GM12875 (cell line): ENCODE results near the gene FXYD1.
"Not testable (repeated sequence)": the region's sequence is repeated elsewhere in the genome, so short reads cannot be mapped to it uniquely, and the experiment has no call there.

Experiments used
- H3K4me3 ChIP-seq: one replicate; pipeline ENCODE4 v1.5.1; 2011; ENCODE audit warnings: low read depth, low read length, control low read depth
- TF ChIP-seq, protein P1 (sequence below): IDR thresholded peaks from 2 replicates; pipeline ENCODE4 v1.5.1; 2011; ENCODE audit warnings: low read depth, mild to moderate bottlenecking, control low read depth, inconsistent platforms, low read length, moderate library complexity, borderline replicate concordance; ENCODE audit not compliant: insufficient read depth

FXYD1 gene

DNA sequence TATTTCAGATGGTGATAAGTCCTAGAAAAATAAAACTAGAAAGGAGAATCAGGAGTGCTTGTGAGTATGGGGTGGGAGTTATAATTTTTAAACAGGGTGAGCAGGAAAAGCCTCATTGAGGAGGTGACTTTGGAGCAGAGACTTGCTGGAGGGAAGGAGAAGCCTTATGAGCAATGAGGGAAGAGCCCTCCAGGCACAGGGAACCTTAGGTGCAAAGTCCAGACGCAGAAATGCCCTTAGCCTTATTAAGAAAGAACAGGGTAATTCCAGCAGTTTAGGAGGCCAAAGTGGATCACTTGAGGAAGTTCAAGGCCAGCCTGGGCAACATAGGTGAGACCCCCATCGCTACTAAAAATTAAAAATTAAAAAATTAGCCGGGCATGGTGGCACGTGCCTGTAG, 44.0 kb upstream of the FXYD1 start:
- TF ChIP-seq, protein P1, sequence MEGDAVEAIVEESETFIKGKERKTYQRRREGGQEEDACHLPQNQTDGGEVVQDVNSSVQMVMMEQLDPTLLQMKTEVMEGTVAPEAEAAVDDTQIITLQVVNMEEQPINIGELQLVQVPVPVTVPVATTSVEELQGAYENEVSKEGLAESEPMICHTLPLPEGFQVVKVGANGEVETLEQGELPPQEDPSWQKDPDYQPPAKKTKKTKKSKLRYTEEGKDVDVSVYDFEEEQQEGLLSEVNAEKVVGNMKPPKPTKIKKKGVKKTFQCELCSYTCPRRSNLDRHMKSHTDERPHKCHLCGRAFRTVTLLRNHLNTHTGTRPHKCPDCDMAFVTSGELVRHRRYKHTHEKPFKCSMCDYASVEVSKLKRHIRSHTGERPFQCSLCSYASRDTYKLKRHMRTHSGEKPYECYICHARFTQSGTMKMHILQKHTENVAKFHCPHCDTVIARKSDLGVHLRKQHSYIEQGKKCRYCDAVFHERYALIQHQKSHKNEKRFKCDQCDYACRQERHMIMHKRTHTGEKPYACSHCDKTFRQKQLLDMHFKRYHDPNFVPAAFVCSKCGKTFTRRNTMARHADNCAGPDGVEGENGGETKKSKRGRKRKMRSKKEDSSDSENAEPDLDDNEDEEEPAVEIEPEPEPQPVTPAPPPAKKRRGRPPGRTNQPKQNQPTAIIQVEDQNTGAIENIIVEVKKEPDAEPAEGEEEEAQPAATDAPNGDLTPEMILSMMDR, result no peak
- H3K4me3 ChIP-seq, result no peak overlapping the region

DNA sequence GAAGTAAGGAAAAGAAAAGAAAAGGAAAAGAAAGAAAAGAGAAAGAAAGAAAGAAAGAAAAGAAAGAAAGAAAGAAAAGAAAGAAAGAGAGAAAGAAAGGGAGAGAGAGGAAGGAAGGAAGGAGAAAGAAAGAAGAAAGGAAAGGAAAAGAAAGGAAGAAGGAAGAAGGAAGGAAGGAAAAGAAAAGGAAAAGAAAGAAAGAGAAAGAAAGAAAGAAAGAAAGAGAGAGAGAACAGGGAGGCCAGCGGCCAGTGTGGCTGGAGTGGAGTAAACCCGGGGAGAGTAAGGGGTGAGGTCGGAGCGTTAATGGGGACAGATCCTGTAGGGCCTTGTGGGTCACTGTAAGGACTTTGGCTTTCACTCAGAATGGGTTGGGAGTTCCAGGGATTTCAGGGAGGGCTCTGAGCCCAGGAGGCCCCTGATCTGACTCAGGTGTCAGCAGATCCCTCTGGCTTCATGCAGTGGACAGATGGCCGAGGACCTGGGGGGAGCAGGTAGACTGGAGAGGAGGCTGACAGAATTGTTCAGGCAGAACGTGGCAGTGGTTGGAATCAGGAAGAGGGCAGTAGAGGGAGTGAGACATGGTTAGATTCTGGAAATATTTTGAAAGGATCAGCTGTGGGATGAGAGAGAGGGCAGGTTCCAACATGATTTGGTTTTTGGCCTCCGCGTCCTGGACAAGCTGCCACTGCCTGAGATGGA, 42.8 kb upstream of the FXYD1 start:
- no peak overlapping the region for H3K4me3 ChIP-seq
- TF ChIP-seq, protein P1, result no peak

DNA sequence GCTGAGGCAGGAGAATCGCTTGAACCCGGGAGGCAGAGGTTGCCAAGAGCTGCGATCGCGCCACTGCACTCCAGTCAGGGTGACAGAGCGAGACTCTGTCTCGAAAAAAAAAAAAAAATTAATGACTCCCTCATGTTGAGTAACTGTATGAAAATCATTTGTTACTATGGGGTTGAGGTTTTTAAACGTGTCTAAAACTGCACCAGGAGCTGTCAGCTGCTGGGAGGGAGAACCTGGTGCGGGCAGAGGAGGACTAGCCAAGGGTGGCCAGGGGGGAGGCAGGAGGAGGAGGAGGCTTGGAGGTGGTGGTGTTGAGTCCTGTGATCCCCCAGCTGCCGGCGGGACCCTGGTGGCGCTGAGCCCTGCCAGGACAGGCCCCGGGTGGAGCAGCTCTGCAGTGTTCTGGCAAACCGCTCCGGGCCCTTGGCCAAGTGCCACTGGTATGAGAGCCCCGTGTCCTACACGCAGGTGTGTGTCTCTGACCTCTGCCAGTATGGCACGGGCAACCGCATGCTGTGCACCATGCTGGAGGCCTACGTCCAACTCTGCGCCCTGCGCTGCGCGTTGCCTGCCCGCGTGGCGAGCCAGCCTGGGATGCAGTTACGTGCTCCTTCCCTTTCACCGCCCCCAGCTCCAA, 40.1 kb upstream of the FXYD1 start:
- no peak overlapping the region for H3K4me3 ChIP-seq
- TF ChIP-seq, protein P1, result no peak

DNA sequence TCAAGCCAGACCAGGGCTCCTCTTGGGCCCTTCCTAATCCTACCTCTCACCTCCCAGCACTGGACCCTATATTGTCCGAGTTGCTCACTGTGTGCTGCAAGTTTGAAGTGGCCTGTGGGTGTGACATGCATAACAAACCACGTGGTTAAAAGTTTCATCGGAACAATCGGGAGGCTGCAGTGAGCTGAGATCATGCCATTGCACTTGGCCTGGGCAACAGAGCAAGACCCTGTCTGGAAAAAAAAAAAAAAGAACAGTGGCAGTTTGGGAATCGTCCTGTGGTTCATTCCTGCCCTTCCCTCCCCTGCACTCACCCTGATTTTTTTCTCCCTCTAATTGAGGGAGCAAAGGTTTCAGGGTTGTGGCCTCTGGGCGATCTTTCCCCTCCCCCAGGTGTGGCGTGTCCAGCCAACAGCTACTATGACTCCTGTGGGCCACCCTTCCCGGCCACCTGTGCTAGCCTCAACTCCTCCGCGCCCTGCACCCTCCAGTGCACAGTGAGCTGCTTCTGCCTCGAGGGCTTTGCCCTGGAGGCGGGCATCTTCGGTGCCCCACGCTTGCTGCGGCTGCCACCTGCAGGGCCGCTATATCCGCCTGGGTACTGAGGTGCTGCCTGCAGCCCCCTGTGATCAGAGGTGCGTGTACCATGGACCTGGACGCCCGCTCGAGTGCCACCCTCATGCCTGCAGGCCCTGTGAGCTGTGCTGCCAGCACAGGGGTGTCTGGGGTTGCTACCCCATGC, 39.3 kb upstream of the FXYD1 start:
- H3K4me3 ChIP-seq, result no peak overlapping the region
- TF ChIP-seq, protein P1, result no peak

DNA sequence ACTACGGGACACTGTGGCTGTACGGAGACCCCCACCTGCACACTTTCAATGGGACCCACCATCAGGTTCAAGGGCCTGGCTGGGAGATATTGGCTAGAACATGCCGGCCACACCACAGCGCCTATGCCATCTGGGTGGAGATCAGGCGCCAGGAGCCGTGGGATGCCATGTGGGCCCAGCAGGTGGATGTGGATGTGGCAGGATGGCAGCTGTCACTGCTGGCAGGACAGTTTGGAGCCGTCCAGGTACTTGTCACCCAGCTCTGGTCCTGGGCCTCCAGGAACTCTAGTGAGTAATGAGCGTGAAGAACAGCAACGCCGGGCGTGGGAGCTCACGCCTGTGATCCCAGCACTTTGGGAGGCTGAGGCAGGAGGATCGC, 38.7 kb upstream of the FXYD1 start:
- TF ChIP-seq, protein P1, result no peak
- H3K4me3 ChIP-seq, result no peak overlapping the region

DNA sequence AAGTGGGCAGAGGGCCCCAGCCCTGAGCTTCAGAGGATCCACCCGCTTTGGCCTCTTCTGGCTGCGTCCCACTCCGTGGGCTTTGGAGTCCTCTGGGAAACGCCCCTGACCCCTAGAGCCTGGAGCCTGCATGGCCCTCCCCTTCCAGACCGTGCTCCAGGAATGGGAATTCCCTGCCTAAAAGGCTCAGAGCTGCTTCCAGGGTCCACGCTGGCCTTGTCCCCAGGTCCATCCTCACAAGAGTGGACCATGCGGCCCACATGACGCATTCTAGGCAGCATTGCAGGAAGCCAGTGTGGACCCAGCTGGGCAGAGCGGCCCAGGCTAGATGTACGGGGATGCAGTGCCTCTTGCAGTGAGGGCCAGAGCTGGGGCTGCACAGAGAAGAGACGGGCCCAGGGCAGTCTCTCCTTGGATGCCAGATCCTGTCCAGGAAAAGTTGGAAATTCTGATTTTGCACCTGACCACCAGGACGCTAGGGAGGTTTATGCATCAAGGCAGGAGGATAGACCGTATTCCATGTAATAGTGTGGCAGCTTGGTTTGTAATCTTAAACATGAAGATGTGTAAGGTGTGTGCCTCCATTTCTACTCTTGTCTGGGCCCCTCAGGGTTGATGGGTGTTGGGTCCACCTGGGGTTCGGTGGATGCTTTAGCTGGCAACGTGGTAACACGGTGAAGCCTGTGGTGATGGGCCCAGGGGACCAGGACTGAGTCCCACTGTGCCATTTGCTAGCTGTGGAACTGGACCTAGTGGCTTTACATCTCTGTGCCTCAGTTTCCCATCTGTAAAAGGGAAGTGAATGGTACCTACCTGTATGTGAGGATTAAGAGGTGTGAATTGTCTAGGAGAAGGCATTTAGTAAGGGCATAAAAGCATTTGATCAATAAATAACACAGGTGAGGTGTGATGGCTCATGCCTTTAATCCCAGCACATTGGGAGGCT, 37.8 kb upstream of the FXYD1 start:
- TF ChIP-seq, protein P1, result no peak
- no peak overlapping the region for H3K4me3 ChIP-seq

DNA sequence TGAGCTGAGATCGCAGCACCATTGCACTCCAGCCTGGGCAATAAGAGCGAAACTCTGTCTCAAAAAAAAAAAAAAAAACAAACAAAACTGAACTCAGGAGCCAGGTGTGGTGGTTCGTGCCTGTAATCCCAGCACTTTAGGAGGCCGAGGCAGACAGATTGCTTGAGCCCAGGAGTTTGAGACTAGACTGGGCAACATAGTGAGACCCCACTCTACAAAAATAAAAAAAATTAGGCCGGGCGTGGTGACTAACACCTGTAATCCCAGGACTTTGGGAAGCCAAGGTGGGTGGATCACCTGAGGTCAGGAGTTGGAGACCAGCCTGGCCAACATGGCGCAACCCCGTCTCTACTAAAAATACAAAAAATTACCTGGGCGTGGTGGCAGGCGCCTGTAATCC, 36.7 kb upstream of the FXYD1 start:
- not testable (repeated sequence) for H3K4me3 ChIP-seq

DNA sequence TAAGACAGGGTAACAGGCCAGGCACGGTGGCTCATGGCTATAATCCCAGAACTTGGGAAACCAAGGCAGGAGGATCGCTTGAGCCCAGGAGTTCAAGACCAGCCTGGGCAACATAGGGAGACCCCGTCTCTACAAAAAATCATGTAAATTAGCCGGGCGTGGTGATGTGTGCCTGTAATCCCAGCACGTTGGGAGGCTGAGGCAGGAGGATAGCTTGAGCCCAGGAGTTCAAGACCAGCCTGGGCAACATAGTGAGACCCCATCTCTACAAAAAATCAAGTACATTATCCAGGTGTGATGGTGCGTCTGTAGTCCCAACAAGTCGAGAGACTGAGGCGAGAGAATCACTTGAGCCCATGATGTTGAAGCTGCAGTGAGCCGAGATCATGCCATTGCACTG, 35.0 kb upstream of the FXYD1 start:
- not testable (repeated sequence) for H3K4me3 ChIP-seq
